Globus pallidus (tissue), 1 donor: ENCODE results near the gene LSAMP.
A peak's percentile ranks its signal among the peaks of the same experiment; 100 is the strongest.
"Not testable (repeated sequence)": the region's sequence is repeated elsewhere in the genome, so short reads cannot be mapped to it uniquely, and the experiment has no call there.

Experiments used
- DNase-seq: peaks from one replicate; pipeline ENCODE4 v3.0.0-alpha.2; 2015; ENCODE audit warnings: low spot score

The LSAMP gene

GRCh38 chr3:115835946-115836345 lies 609.3 kb downstream of the LSAMP start:
- DNase-seq: no peak

GRCh38 chr3:115834068-115834467 lies 611.2 kb downstream of the LSAMP start:
- no peak for DNase-seq

GRCh38 chr3:115833074-115833473 lies 612.2 kb downstream of the LSAMP start:
- DNase-seq: no peak

- DNase-seq: no peak
Measured at GRCh38 chr3:115832265-115832664, 613.0 kb downstream of the LSAMP start.

GRCh38 chr3:115831864-115832263 lies 613.4 kb downstream of the LSAMP start:
- DNase-seq: no peak

- no peak for DNase-seq
Measured at GRCh38 chr3:115830764-115831395, 614.4 kb downstream of the LSAMP start.

GRCh38 chr3:115828401-115828800 lies 616.9 kb downstream of the LSAMP start:
- DNase-seq: no peak

- no peak for DNase-seq
Measured at GRCh38 chr3:115827495-115827894, 617.8 kb downstream of the LSAMP start.

- DNase-seq: no peak
Measured at GRCh38 chr3:115825046-115825445, 620.2 kb downstream of the LSAMP start.

- no peak for DNase-seq
Measured at GRCh38 chr3:115823083-115823482, 622.2 kb downstream of the LSAMP start.

- DNase-seq: no peak
Measured at GRCh38 chr3:115822579-115822978, 622.7 kb downstream of the LSAMP start.

GRCh38 chr3:115819785-115820384 lies 625.4 kb downstream of the LSAMP start:
- DNase-seq: peak; percentile 80

GRCh38 chr3:115814778-115815380 lies 630.4 kb downstream of the LSAMP start:
- peak; percentile 71 for DNase-seq

GRCh38 chr3:115814006-115814405 lies 631.3 kb downstream of the LSAMP start:
- no peak for DNase-seq

GRCh38 chr3:115808816-115809215 lies 636.5 kb downstream of the LSAMP start:
- DNase-seq: no peak

GRCh38 chr3:115808244-115808643 lies 637.0 kb downstream of the LSAMP start:
- no peak for DNase-seq

- DNase-seq: no peak
Measured at GRCh38 chr3:115806501-115806900, 638.8 kb downstream of the LSAMP start.

GRCh38 chr3:115805520-115805919 lies 639.8 kb downstream of the LSAMP start:
- no peak for DNase-seq

- no peak for DNase-seq
Measured at GRCh38 chr3:115804713-115805119, 640.6 kb downstream of the LSAMP start.

GRCh38 chr3:115804200-115804599 lies 641.1 kb downstream of the LSAMP start:
- no peak for DNase-seq

- DNase-seq: no peak
Measured at GRCh38 chr3:115803661-115804060, 641.6 kb downstream of the LSAMP start.

- DNase-seq: no peak
Measured at GRCh38 chr3:115800489-115801075, 644.7 kb downstream of the LSAMP start.

GRCh38 chr3:115800065-115800464 lies 645.2 kb downstream of the LSAMP start:
- not testable (repeated sequence) for DNase-seq
